AML-193 (cell line): ENCODE data around the gene GALNT4.

ENCODE experiments used
- DNase-seq, 2 experiments: peaks; one replicate each; lab custom pipeline; 2025; lab: John Stamatoyannopoulos, UW

The GALNT4 gene

DNA sequence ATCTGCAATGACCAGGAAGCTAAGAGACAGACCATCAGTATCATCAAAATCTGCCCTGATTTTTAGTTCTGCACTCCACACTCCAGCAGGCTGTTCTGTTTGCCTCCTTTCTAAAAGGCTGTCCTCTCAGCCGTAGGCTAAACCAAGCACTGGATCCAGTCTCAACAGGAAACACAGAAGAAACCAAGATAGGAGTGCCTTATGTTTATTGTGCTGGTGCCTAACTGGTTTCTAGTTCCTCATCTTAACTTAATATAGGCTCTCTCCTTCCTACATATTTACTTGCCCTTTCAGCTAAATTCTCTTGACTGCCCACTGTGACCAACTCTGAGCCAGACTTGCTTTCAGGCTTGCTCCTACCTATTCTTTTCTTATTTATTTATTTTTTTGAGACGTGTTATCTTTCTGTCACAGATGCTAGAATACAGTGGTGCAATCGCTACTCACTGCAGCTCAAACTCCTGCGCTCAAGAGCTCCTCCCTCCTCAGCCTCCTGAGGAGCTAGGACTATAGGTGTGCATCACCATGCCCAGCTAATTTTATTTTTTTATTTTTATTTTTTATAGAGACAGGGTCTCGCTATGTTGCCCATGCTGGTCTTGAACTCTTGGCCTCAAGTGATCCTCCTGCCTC is 30.8 kb downstream of the GALNT4 start:
- DNase-seq: no peak

DNA sequence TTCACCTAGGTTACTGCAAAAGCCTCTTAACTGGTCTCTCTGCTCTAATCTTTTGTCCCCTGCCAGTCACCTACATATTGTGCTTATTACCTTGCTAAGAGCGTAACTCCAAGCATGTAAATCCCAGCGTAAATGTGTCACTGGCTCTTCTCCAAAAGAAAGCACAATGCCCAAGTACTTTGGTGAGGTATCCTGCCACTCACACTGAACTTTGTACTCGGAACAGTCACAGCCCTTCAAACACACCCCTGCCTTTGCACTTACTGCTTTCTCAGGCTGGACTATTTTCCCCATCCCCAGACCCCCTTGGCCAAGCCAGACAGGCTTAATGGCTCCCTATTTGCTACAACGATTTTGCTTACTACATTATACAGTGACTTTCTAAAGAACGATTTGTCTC is 31.7 kb downstream of the GALNT4 start:
- no peak for DNase-seq

DNA sequence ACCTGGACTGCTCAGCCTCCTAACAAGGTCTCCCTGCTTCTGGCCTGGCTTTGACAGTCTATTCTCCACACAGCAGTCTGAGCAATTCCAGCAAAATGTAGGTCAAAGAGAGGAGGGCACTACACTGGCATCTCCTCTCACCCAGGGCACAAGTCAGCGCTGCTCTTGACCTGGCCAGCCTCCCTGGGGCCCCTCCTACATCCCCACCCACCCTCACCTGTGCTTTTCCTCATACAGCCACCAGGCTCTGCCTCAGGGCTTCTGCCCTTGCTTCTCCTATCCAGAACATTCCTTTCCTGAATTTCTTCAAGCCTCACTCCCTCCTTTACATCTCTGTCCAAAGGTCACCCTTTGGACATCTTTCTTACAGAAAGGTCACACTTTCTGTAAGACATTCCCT is 33.7 kb downstream of the GALNT4 start:
- DNase-seq: no peak

DNA sequence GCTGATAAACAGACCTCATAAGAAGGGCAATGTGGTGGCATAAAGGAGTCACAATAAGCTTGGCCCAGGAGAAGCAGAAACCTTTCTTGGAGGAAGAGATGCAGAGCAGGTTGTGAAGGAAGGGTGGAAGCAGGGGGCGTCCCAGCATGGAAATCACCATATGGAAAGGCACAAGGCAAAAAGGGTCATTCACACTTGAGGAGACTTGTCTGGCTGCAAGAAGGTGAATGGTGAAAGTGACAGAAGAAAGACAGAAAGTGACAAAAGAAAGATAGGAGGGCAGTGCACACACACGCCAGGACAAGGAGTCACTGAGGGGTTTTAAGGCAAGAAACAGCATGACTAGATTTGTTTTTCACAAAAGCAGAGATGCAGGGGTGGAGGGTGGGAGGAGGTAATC is 38.3 kb downstream of the GALNT4 start:
- DNase-seq: no peak

GRCh38 chr12:89484470-89484869 is 40.1 kb downstream of the GALNT4 start:
- no peak for DNase-seq

- no peak for DNase-seq
Measured at GRCh38 chr12:89481213-89481914, 43.2 kb downstream of the GALNT4 start.

DNA sequence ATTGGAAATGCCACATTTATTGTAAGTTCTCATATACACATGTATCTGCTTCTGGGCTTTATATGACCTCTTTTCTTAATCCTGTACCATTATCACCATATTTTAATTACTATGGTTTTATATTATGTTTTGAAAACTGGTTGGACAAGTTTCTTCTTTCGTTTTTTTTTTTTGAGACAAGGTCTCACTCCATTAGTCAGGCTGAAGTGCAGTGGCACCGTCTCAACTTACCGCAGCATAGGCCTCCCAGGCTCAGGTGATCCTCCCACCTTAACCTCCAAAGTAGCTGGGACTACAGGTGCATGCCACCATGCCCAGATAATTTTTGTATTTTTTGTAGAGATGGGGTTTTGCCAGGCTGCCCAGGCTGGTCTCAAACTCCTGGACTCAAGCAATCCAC is 44.6 kb downstream of the GALNT4 start:
- no peak for DNase-seq

DNA sequence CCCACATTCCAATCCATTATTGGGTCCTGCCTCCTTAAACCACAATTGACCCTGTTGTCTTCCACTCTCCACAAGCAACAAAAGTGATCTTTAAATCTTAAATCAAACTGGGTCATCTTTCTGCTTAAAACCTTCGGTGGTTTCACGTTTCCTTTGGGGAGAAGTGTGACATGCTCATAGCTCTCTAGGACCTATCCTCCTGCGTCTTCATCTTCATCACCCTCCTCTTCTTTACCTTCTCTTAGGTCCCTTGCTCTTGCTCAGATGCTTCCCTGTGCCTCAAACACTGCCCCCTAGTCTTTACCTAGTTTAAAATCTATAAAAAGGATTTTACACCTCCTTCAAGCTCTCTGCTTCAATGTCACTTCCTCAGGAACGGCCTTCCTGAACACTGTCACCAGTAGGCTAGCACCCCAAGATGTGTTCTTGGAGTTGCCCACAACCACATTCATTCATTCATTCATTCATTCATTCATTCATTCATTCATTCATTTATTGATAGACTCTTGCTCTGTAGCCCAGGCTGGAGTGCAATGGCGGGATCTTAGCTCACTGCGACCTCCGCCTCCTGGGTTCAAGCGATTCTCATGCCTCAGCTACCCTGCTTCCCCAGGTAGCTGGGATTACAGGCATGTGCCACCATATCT is 46.8 kb downstream of the GALNT4 start:
- DNase-seq: no peak

GRCh38 chr12:89476904-89477595 is 47.5 kb downstream of the GALNT4 start:
- DNase-seq: no peak

- DNase-seq: no peak
Measured at GRCh38 chr12:89476232-89476631, 48.4 kb downstream of the GALNT4 start.

DNA sequence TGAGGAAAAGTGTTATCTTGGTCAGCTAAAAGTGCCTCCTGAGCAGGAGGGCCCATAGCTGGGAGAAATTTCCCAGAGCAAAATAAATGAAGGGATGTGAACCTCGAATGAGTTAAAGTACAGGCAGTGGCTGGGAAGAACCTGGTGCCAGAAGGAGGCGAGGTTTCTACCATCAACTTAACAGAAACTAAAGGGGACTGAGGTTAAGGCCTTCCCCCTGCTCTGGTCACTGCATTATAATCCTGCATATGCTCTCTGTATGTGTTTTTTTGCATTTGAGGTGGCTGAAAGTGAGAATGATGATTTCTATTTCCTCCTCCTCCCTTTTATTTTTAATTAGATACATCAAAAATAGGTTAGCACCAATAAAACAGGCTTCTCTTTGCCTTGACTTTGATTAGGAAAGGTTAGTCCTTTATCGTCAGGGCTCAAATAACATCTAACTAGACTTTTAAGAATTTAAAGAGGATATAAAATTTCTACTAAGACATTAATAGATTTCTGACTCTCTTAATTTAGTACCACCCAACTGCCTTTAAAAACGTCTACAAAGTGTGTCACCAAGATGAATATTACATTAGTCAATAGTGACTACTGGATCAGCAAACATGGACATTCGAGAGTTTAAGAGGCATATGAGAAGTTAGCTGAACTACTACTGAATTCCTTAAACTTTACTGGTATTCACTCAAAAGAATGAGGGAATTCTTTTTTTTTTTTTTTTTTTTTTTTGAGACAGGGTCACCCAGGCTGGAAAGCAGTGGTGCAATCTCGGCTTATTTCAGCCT is 49.2 kb downstream of the GALNT4 start:
- DNase-seq: no peak

- no peak for DNase-seq
Measured at GRCh38 chr12:89474615-89475014, 50.0 kb downstream of the GALNT4 start.
